Measurements from ENCODE around the gene IL12RB2.

IL12RB2 gene

DNA sequence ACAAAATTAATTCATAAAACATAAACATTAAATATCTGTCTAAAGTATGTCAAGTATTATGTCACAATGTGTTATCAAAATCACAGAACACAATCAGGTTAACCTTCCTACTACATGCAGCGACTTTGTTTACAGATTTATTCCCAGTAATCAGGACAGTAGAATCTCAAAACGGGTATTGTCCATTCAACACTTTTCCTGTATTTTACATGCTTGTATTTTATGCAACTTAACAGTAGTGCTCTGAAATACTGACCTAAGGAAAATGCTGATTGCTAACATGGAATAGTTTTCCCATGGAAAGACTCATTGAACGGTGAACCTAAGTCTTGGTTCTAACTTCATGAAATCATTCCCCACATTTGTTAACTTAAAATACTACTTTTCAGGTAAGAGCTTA is 120.3 kb downstream of the IL12RB2 start:
- Histone ChIP-seq H3K27ac (ENCODE audit: low read depth in 2 of 2, low read length in 2 of 2) (no peak overlapping the region), H3K9ac (ENCODE audit: low read depth in 1 of 2, low read length in 2 of 2) (peak overlapping the region in 1 of 2 donors; percentile 52), H3K27me3 (ENCODE audit: control insufficient read depth in 2 of 2, insufficient read depth in 2 of 2, low read length in 2 of 2) (no peaks in the 10 kb centered on the region), H3K36me3 (ENCODE audit: control insufficient read depth in 2 of 2, insufficient read depth in 2 of 2, low read length in 2 of 2) (peaks cover 28 to 29% of the 10 kb centered on the region in 2 donors), H3K9me3 (ENCODE audit: control insufficient read depth in 2 of 2, low read length in 2 of 2) (no peaks in the 10 kb centered on the region), H3K4me3 (ENCODE audit: low read length in 2 of 2) (peak overlapping the region; percentile 85 to 95), H3K4me1 (ENCODE audit: control insufficient read depth in 2 of 2, insufficient read depth in 2 of 2, low read length in 2 of 2) (peaks cover 7 to 9% of the 10 kb centered on the region in 2 donors)

DNA sequence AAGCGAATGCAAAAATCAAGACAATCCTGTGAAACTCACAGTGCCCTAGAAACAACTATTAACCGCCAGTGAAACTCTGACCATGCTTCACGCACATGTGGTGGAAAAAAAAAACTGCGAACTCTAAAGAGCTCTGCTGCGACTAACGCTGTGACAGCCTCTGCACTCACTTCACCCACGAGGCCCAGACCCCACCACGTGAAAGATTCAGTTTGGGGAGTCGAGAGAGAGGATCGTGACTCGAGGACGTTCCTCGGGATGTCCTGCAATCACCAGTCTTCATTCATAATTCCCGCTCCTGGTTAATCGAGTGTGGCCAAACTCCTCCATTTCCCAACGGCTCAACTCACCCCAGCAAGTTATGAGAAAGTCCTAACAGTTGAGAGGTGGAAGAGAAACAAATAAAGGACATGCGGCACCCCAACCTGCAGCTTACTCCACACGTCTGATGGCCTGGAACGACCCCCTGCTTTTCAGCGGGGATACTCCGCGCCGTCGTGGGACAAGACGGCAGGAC is 121.4 kb downstream of the IL12RB2 start:
- Histone ChIP-seq H3K36me3 (ENCODE audit: control insufficient read depth in 2 of 2, insufficient read depth in 2 of 2, low read length in 2 of 2) (peaks cover 18 to 19% of the 10 kb centered on the region in 2 donors), H3K4me1 (ENCODE audit: control insufficient read depth in 2 of 2, insufficient read depth in 2 of 2, low read length in 2 of 2) (peaks cover 7 to 9% of the 10 kb centered on the region in 2 donors), H3K27ac (ENCODE audit: low read depth in 2 of 2, low read length in 2 of 2) (peak overlapping the region; percentile 45 to 93), H3K27me3 (ENCODE audit: control insufficient read depth in 2 of 2, insufficient read depth in 2 of 2, low read length in 2 of 2) (no peaks in the 10 kb centered on the region), H3K9me3 (ENCODE audit: control insufficient read depth in 2 of 2, low read length in 2 of 2) (no peaks in the 10 kb centered on the region), H3K4me3 (ENCODE audit: low read length in 2 of 2) (peak overlapping the region; percentile 85 to 95), H3K9ac (ENCODE audit: low read depth in 1 of 2, low read length in 2 of 2) (peak overlapping the region; percentile 72 to 84)

DNA sequence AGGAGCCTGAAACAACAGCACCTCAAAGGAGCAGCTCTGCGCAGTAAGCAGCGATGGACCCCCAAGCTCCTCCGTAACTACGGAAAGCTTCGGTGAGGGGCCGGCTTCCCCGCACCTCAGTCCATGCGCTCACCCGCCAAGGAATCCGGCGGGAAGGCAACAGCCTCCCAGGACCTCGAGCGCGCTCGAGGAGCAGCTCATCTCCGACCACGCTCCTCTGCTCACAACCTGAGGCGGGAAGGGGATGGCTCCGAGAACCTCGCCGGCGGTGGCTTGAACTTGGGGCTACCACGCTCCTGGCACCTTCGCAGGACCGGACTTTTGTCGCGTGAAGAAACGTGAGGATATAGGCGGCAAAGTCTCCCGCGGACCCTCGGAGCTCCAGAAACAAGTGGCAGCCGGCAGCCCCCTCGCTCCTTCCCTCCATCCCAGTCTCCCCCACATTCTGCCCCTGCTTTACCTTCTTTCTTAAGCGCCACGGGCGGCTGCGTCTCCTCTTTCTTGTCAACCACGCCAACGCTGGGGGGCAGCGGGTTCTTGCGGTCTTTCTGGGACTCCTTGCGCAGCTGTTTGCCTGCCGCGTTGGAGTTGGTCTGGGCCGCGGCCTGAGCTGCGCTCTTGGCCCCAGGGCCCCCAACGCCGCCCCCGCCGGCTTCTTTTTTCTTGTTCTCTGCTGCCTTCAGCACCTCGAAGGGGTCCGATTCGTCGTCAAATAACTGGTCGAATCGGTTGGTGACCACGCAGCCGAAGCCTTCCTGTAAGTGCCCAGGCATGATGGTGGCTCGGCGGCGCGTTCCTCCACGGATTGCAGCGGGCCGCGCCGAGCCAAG is 122.1 kb downstream of the IL12RB2 start:
- Histone ChIP-seq H3K4me3 (ENCODE audit: low read length in 2 of 2) (peak overlapping the region; percentile 85 to 95), H3K27ac (ENCODE audit: low read depth in 2 of 2, low read length in 2 of 2) (peak overlapping the region; percentile 45 to 93), H3K36me3 (ENCODE audit: control insufficient read depth in 2 of 2, insufficient read depth in 2 of 2, low read length in 2 of 2) (peaks cover 11 to 12% of the 10 kb centered on the region in 2 donors), H3K9me3 (ENCODE audit: control insufficient read depth in 2 of 2, low read length in 2 of 2) (no peaks in the 10 kb centered on the region), H3K4me1 (ENCODE audit: control insufficient read depth in 2 of 2, insufficient read depth in 2 of 2, low read length in 2 of 2) (peaks cover 7 to 9% of the 10 kb centered on the region in 2 donors), H3K9ac (ENCODE audit: low read depth in 1 of 2, low read length in 2 of 2) (peak overlapping the region; percentile 72 to 84), H3K27me3 (ENCODE audit: control insufficient read depth in 2 of 2, insufficient read depth in 2 of 2, low read length in 2 of 2) (no peaks in the 10 kb centered on the region)

DNA sequence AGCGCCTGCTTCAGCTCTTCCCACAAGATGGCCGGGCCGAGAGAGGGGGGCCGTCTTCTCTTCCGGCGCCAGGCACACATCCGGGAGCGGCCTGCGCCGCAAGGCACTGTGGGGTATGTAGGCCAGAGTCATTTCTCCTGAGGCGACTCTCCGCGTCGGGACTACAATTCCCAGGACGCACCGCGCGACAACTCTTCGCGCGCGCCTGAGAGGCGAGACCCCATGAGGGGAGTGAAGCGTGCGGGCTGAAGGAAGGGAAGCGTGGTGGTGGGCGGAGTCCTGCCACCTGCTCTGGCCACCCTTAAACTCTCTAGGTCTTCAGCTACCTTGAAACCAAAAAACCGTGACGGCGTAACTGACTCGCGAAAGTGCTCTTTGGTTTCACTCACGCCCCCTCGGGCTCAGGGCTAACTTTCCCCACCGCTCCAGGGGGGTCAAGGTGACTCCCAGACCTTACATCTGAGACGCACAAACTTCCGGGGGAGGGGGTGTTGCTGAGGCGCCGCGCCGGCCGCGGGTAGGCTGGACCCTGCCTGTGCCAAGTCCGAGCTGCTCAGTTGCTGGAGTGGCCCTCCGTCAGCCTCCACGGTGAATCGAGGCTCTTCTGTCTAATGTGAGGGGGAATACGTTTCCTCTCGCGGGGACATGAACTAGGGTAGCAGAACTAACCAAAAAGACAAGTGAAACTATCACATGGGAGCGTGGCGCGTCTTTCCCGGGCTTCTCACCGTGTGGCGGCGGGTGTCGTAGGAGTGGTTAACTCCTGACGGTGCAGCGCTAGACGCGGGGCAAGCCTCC is 122.9 kb downstream of the IL12RB2 start, which contains the start of gene SERBP1:
TSS of gene SERBP1 (minus strand) at position 45 of the 798 bp plus-strand sequence. CDS start 102 bp downstream, outside the sequence.
- Histone ChIP-seq H3K4me3 (ENCODE audit: low read length in 2 of 2) (peak within 1 kb of the TSS; percentile 85 to 95), H3K27ac (ENCODE audit: low read depth in 2 of 2, low read length in 2 of 2) (peak within 1 kb of the TSS; percentile 87 to 93), H3K36me3 (ENCODE audit: control insufficient read depth in 2 of 2, insufficient read depth in 2 of 2, low read length in 2 of 2) (peaks cover 4% of the 10 kb centered on the region in 2 donors), H3K9me3 (ENCODE audit: control insufficient read depth in 2 of 2, low read length in 2 of 2) (no peaks in the 10 kb centered on the region), H3K27me3 (ENCODE audit: control insufficient read depth in 2 of 2, insufficient read depth in 2 of 2, low read length in 2 of 2) (no peaks in the 10 kb centered on the region), H3K9ac (ENCODE audit: low read depth in 1 of 2, low read length in 2 of 2) (peak within 1 kb of the TSS; percentile 84 to 92), H3K4me1 (ENCODE audit: control insufficient read depth in 2 of 2, insufficient read depth in 2 of 2, low read length in 2 of 2) (peaks cover 7 to 9% of the 10 kb centered on the region in 2 donors)

DNA sequence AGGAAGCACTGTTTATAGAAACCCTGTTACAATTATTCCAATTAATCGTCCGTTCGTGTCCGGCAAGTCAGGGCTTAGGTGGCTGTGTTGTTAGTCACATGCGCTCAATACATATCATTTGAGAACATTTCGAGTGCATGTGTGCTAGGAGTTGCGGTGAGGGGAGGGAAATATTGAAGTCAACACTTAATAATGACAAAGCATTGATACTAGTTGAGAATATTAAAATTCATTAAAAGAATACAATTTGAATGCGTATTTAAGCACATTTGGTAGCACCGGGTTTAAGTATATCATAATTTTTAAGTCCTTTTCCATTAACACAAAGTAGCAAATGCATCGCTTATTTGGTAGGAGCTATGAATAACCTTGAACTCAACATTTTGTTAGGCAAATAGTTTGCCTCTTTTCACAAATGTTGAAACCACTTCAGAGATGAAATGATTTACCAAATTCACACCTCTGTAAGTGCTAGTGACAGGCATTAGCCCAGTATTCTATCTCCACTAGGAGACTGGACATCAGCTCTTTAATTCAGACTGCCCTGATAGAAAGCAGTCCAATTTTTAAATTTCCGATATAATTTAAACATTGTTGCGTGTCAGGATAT is 123.6 kb downstream of the IL12RB2 start:
- Histone ChIP-seq H3K27me3 (ENCODE audit: control insufficient read depth in 2 of 2, insufficient read depth in 2 of 2, low read length in 2 of 2) (no peaks in the 10 kb centered on the region), H3K27ac (ENCODE audit: low read depth in 2 of 2, low read length in 2 of 2) (peak overlapping the region; percentile 87 to 93), H3K4me3 (ENCODE audit: low read length in 2 of 2) (peak overlapping the region; percentile 85 to 95), H3K9ac (ENCODE audit: low read depth in 1 of 2, low read length in 2 of 2) (peak overlapping the region; percentile 84 to 92), H3K36me3 (ENCODE audit: control insufficient read depth in 2 of 2, insufficient read depth in 2 of 2, low read length in 2 of 2) (no peaks in the 10 kb centered on the region), H3K4me1 (ENCODE audit: control insufficient read depth in 2 of 2, insufficient read depth in 2 of 2, low read length in 2 of 2) (peaks cover 7 to 9% of the 10 kb centered on the region in 2 donors), H3K9me3 (ENCODE audit: control insufficient read depth in 2 of 2, low read length in 2 of 2) (no peaks in the 10 kb centered on the region)

DNA sequence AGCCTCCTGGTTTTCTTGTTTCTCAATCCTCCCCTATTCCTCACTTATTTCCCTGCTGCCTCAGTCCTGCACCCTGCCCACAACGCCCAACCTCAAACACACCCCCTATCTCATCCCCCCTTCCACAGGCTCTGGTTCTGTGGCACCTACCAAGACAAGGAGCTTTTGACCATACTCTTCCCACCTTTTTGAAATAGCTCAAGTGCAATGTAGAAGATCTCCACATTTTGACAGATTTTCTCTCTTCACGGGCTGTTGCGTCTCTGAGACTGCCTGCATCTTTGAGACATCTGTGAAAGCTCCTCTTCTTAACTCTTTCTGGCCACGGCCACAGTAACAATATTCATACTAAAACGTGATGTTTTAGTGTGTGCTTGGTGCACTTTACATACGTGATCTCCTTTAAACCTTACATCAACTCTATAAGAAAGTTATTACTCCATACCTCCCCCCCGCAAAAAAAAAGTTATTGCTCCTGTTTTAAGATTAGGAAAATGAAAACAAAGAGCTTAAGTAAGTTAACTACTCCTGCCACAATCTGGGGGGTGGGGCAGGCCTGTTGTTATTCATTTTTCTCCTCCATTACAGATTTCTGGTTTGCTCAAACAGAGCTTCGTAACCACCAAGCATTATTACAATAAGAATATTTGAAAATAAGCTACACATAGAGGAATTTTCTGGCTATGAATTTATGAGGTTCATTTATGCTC is 124.4 kb downstream of the IL12RB2 start:
- H3K4me3 ChIP-seq (ENCODE audit: low read length in 2 of 2) = peak overlapping the region in 1 of 2 donors; percentile 95
- no peaks in the 10 kb centered on the region for H3K9me3 ChIP-seq (ENCODE audit: control insufficient read depth in 2 of 2, low read length in 2 of 2)
- H3K36me3 ChIP-seq (ENCODE audit: control insufficient read depth in 2 of 2, insufficient read depth in 2 of 2, low read length in 2 of 2) = no peaks in the 10 kb centered on the region
- peaks cover 3 to 4% of the 10 kb centered on the region in 2 donors for H3K4me1 ChIP-seq (ENCODE audit: control insufficient read depth in 2 of 2, insufficient read depth in 2 of 2, low read length in 2 of 2)
- no peak overlapping the region for H3K9ac ChIP-seq (ENCODE audit: low read depth in 1 of 2, low read length in 2 of 2)
- no peaks in the 10 kb centered on the region for H3K27me3 ChIP-seq (ENCODE audit: control insufficient read depth in 2 of 2, insufficient read depth in 2 of 2, low read length in 2 of 2)
- no peak overlapping the region for H3K27ac ChIP-seq (ENCODE audit: low read depth in 2 of 2, low read length in 2 of 2)

DNA sequence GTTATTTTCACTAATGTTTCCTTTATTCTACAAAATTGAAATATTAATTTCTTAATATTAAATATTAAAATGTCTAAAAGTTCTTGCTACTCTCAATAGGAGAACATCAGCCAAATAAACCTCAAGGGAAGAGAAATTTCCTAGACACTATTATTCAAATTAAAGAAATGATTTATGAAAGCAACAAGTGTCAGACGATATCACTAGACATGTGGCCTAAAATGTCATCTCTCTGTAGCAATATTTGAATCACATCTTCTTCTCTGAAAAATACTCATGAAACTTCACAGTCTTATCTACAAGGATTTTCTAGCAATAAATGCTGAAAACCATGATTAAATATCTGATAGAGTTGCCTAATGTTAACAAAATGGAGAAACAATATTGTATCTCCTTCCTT is 125.1 kb downstream of the IL12RB2 start:
- H3K4me1 ChIP-seq (ENCODE audit: control insufficient read depth in 2 of 2, insufficient read depth in 2 of 2, low read length in 2 of 2) = peaks cover 0 to 4% of the 10 kb centered on the region in 2 donors
- no peaks in the 10 kb centered on the region for H3K27me3 ChIP-seq (ENCODE audit: control insufficient read depth in 2 of 2, insufficient read depth in 2 of 2, low read length in 2 of 2)
- H3K27ac ChIP-seq (ENCODE audit: low read depth in 2 of 2, low read length in 2 of 2) = no peak overlapping the region
- no peaks in the 10 kb centered on the region for H3K9me3 ChIP-seq (ENCODE audit: control insufficient read depth in 2 of 2, low read length in 2 of 2)
- no peak overlapping the region for H3K9ac ChIP-seq (ENCODE audit: low read depth in 1 of 2, low read length in 2 of 2)
- no peak overlapping the region for H3K4me3 ChIP-seq (ENCODE audit: low read length in 2 of 2)
- no peaks in the 10 kb centered on the region for H3K36me3 ChIP-seq (ENCODE audit: control insufficient read depth in 2 of 2, insufficient read depth in 2 of 2, low read length in 2 of 2)

DNA sequence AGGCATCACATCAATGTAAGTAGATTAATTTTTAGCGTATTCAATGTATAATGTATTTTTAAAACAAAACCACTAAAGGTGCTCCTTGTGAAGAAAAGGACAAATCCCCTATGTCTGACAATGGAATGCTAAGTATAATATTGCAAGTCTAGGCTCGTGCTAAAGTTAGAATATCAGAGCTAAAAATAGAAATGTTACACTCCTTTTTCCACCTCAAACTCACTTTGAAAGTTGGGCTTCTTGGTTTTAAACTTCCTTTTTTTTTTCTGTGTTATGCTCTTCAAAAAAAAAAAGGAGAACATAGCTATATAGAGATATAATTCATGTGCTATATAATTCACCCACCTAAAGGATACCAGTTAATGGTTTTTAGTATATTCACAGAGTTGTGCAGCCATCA is 126.2 kb downstream of the IL12RB2 start:
- Histone ChIP-seq H3K9ac (ENCODE audit: low read depth in 1 of 2, low read length in 2 of 2) (no peak overlapping the region), H3K27ac (ENCODE audit: low read depth in 2 of 2, low read length in 2 of 2) (no peak overlapping the region), H3K4me1 (ENCODE audit: control insufficient read depth in 2 of 2, insufficient read depth in 2 of 2, low read length in 2 of 2) (peaks cover 0 to 4% of the 10 kb centered on the region in 2 donors), H3K36me3 (ENCODE audit: control insufficient read depth in 2 of 2, insufficient read depth in 2 of 2, low read length in 2 of 2) (no peaks in the 10 kb centered on the region), H3K4me3 (ENCODE audit: low read length in 2 of 2) (no peak overlapping the region), H3K27me3 (ENCODE audit: control insufficient read depth in 2 of 2, insufficient read depth in 2 of 2, low read length in 2 of 2) (no peaks in the 10 kb centered on the region), H3K9me3 (ENCODE audit: control insufficient read depth in 2 of 2, low read length in 2 of 2) (no peaks in the 10 kb centered on the region)

DNA sequence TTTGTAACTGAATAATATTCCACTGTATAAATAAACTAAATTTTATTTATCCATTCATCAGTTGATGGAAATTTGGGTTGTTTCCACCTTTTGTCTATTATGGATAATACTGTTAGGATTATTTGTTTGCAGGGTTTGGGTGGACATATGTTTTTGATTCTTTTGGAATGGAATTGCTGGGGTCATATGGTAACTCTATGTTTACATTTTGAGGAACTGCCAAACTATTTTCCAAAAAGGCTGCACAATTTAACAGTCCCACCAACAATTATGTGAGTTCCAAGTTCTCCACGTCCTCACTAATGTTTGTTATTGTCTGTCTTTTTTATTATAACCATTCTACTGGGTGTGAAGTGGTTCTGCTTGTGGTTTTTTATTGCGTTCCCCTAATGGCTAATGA is 126.8 kb downstream of the IL12RB2 start:
- no peak overlapping the region for H3K9ac ChIP-seq (ENCODE audit: low read depth in 1 of 2, low read length in 2 of 2)
- peaks cover 0 to 4% of the 10 kb centered on the region in 2 donors for H3K4me1 ChIP-seq (ENCODE audit: control insufficient read depth in 2 of 2, insufficient read depth in 2 of 2, low read length in 2 of 2)
- H3K36me3 ChIP-seq (ENCODE audit: control insufficient read depth in 2 of 2, insufficient read depth in 2 of 2, low read length in 2 of 2) = no peaks in the 10 kb centered on the region
- no peak overlapping the region for H3K27ac ChIP-seq (ENCODE audit: low read depth in 2 of 2, low read length in 2 of 2)
- H3K27me3 ChIP-seq (ENCODE audit: control insufficient read depth in 2 of 2, insufficient read depth in 2 of 2, low read length in 2 of 2) = no peaks in the 10 kb centered on the region
- no peak overlapping the region for H3K4me3 ChIP-seq (ENCODE audit: low read length in 2 of 2)
- no peaks in the 10 kb centered on the region for H3K9me3 ChIP-seq (ENCODE audit: control insufficient read depth in 2 of 2, low read length in 2 of 2)
